Cardiac muscle cell (in vitro differentiated cells and primary cell): ENCODE data around the gene SLC16A7. TPM values are rescaled to one million over a fixed set of nuclear protein-coding genes. Genes with fewer than 3 reads are reported as not detected.

Experiments
- DNase-seq, 2 donors: peaks; one replicate each; pipeline versions ENCODE4 v3.0.0 to v3.0.0-alpha.2; 2010 to 2017; ENCODE audit warnings: low read depth in 1 of 2, low spot score in 1 of 2
- H3K27ac ChIP-seq: fragments of 200-600 bp; sonication (generic); 2 replicates; pipeline ENCODE4 v1.5.1; 2016
- H3K27me3 ChIP-seq: fragments of 200-600 bp; sonication (generic); 2 replicates; pipeline ENCODE4 v1.6.0; 2016; ENCODE audit warnings: control low read depth
- H3K36me3 ChIP-seq: fragments of 200-600 bp; sonication (generic); 2 replicates; pipeline ENCODE4 v1.5.1; 2016; ENCODE audit warnings: control low read depth
- H3K4me1 ChIP-seq: fragments of 200-600 bp; sonication (generic); 2 replicates; pipeline ENCODE4 v1.8.1; 2017; ENCODE audit warnings: low read depth, mild to moderate bottlenecking, mixed run types
- H3K4me3 ChIP-seq: fragments of 200-600 bp; sonication (generic); 2 replicates; pipeline ENCODE4 v1.5.1; 2016; ENCODE audit warnings: mild to moderate bottlenecking
- H3K9me3 ChIP-seq: fragments of 200-600 bp; sonication (generic); 2 replicates; pipeline ENCODE4 v1.5.1; 2017; ENCODE audit warnings: low read depth, mild to moderate bottlenecking, control low read depth
- polyA plus RNA-seq: library from polyadenylated mRNA; unstranded; fragments of >200 nt; fragmentation: Nextera tagmentation; extraction: Ambion mirVana; gene quantifications from 2 replicates; pipeline ENCODE4 v1.2.1, GENCODE V29; 2016
- total RNA-seq: library from RNA; depleted of rRNA; stranded (reverse); fragments of >200 nt; gene quantifications from 2 replicates; pipeline ENCODE4 v1.2.3, GENCODE V29; 2016
- TF ChIP-seq, protein P1 (sequence below): IDR thresholded peaks from 2 replicates; pipeline ENCODE4 v1.5.1; 2012; ENCODE audit warnings: low read depth, mild to moderate bottlenecking, low read length

The SLC16A7 gene
- total and polyA plus RNA-seq, 2 experiments from 2014 or later, result 2.4 to 5.3 TPM

DNA sequence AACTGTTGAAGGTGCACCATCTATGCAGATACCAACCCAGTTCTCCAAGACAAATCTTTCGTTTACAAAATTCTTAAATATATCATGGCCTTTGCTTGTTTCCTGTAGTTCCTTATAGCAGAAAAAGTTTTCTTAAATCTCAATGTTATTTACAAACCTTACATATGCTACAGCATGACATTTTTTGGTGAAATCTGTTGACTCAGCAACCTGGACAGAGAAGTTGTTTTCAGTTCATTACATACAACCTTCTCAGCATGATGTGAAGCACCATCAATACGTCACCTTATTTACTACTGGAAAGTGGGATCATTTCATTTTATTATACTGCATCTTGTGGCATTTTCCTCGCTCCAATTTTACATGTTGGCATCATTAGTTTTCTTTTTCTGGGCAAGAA is 231.9 kb downstream of the SLC16A7 start:
- TF ChIP-seq, protein P1, sequence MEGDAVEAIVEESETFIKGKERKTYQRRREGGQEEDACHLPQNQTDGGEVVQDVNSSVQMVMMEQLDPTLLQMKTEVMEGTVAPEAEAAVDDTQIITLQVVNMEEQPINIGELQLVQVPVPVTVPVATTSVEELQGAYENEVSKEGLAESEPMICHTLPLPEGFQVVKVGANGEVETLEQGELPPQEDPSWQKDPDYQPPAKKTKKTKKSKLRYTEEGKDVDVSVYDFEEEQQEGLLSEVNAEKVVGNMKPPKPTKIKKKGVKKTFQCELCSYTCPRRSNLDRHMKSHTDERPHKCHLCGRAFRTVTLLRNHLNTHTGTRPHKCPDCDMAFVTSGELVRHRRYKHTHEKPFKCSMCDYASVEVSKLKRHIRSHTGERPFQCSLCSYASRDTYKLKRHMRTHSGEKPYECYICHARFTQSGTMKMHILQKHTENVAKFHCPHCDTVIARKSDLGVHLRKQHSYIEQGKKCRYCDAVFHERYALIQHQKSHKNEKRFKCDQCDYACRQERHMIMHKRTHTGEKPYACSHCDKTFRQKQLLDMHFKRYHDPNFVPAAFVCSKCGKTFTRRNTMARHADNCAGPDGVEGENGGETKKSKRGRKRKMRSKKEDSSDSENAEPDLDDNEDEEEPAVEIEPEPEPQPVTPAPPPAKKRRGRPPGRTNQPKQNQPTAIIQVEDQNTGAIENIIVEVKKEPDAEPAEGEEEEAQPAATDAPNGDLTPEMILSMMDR, result no peak
- H3K27ac ChIP-seq, result no peak overlapping the region
- no peak for DNase-seq
- H3K9me3 ChIP-seq, result no peaks in the 10 kb centered on the region
- no peak overlapping the region for H3K4me3 ChIP-seq
- no peaks in the 10 kb centered on the region for H3K27me3 ChIP-seq
- no peaks in the 10 kb centered on the region for H3K36me3 ChIP-seq
- H3K4me1 ChIP-seq, result no peaks in the 10 kb centered on the region

DNA sequence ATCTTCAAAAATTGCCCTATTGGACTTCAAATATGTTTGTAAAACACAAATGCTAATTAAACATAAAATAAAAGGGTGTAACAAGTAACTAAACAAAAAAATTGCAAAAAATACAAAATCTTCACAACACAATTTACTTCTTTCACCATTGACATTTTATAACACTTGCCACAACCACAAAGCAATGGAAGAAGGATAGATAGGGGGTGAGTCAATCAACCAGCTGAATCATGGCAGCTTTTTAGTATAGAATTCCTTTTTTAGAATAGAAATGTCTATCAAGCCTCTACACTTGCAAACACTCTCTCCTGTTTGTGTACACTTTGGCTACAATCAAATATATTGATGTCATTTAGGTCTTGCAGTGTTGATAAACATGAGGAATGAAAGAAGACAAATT is 232.7 kb downstream of the SLC16A7 start:
- DNase-seq, result no peak
- Histone ChIP-seq H3K36me3 (no peaks in the 10 kb centered on the region), H3K27ac (no peak overlapping the region), H3K4me1 (no peaks in the 10 kb centered on the region), H3K4me3 (no peak overlapping the region), H3K27me3 (no peaks in the 10 kb centered on the region), H3K9me3 (no peaks in the 10 kb centered on the region)
- TF ChIP-seq, protein P1, result no peak

DNA sequence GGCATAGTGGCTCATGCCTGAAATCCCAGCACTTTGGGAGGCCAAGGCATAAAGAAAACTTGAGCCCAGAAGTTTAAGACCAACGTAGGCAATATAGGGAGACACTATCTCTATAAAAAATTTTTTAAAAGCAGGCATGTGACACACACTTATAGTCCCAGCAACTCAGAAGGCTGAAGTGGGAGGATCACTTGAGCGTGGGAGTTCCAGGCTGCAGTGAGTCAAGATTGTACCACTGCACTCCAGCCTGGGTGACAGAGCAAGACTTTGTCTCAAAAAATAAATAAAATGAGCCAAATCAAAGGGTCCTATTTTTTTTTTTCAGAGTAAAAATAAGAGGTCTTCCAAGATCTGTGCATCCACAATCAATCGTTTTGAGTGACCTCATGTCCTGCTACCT is 237.6 kb downstream of the SLC16A7 start:
- Histone ChIP-seq H3K4me1 (no peaks in the 10 kb centered on the region), H3K9me3 (no peaks in the 10 kb centered on the region), H3K27me3 (no peaks in the 10 kb centered on the region), H3K4me3 (no peak overlapping the region), H3K36me3 (no peaks in the 10 kb centered on the region), H3K27ac (no peak overlapping the region)
- TF ChIP-seq, protein P1, result no peak
- DNase-seq, result peak in 1 of 2 donors; percentile 1

DNA sequence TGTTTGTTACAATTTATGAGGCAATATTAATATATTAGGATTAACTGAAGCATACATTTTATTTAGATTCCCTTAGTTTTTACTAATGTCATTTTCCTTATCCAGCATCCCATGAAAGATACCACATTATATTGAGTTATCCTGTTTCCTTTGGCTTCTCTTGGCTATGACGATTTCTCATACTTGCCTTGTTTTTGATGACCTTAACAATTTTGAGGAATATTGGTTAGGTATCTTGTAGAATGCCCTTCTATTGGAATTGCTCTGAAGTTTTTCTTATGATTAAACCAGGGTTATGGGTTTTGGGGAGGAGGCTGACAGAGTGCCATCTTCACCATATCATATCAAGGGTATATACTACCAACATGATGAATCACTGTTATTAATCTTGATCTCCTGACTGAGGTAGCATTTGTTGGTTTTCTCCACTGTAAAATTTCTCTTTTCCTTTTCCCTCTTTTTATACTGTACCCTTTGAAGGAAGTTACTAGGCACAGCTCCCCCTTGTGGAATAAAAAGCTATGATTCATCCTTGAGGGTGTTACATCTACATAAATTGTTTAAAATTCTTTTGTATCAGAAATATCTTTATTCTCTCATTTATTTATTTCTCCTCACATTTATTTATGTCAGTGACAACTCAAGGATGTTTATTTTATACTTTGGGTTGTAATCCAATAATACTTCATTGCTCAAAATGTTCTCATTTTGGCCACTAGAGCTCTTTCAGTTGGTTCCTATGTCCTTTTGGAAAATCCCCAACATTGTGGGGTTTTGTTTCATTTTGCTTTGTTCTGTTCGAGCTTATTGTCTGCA is 239.0 kb downstream of the SLC16A7 start:
- H3K4me1 ChIP-seq, result no peaks in the 10 kb centered on the region
- peak; percentile 53 for DNase-seq
- H3K27ac ChIP-seq, result no peak overlapping the region
- TF ChIP-seq, protein P1, result peak; percentile 56
- no peaks in the 10 kb centered on the region for H3K9me3 ChIP-seq
- no peak overlapping the region for H3K4me3 ChIP-seq
- H3K36me3 ChIP-seq, result no peaks in the 10 kb centered on the region
- H3K27me3 ChIP-seq, result no peaks in the 10 kb centered on the region
